Ovary (tissue), 9 donors: ENCODE measurements around the gene MIX23. TPM values are rescaled to one million over a fixed set of nuclear protein-coding genes. Genes with fewer than 3 reads are reported as not detected.
"Not testable (repeated sequence)": the region's sequence is repeated elsewhere in the genome, so short reads cannot be mapped to it uniquely, and the experiment has no call there.

ENCODE experiments used
- DNase-seq, 5 donors: peaks; one replicate each; pipeline ENCODE4 v3.0.0-alpha.2; 2019 to 2020
- H3K27ac ChIP-seq, 2 donors: fragments of 200-600 bp; one replicate each; pipeline versions ENCODE4 v1.5.1 to v1.8.0; 2019 to 2022
- H3K27me3 ChIP-seq: fragments of 200-600 bp; one replicate; pipeline ENCODE4 v1.8.0; 2022
- H3K36me3 ChIP-seq: fragments of 200-600 bp; sonication (generic); one replicate; pipeline ENCODE4 v1.5.1; 2019
- H3K4me1 ChIP-seq: one replicate; pipeline ENCODE4 v1.8.1; 2013; ENCODE audit warnings: mild to moderate bottlenecking, moderate library complexity; ENCODE audit not compliant: insufficient read depth
- H3K4me3 ChIP-seq: fragments of 200-600 bp; sonication (generic); one replicate; pipeline ENCODE4 v1.5.1; 2017
- H3K9me3 ChIP-seq, 2 donors: fragments of 200-600 bp in 1 of 2; sonication (generic) in 1 of 2; one replicate each; pipeline versions ENCODE4 v1.5.1 to v1.8.1; 2013 to 2019; ENCODE audit warnings: mild to moderate bottlenecking in 1 of 2, moderate library complexity in 1 of 2
- CTCF ChIP-seq, 3 donors: fragments of 450-650 bp in 2 of 3; fragments of 200-600 bp in 1 of 3; IDR thresholded peaks; one replicate each; pipeline versions ENCODE4 v1.5.1 to v1.8.0; 2016 to 2022; ENCODE audit warnings: antibody characterized with exemption in 3 of 3, mild to moderate bottlenecking in 1 of 3
- EP300 ChIP-seq: sonication (generic); formaldehyde crosslinking; IDR thresholded peaks from one replicate; pipeline ENCODE4 v1.6.1; 2017; ENCODE audit warnings: antibody characterized with exemption
- POLR2A ChIP-seq: fragments of 450-650 bp; IDR thresholded peaks from one replicate; pipeline ENCODE4 v1.6.1; 2017; ENCODE audit warnings: antibody characterized with exemption, mild to moderate bottlenecking, moderate library complexity
- WGBS, 3 donors: extraction: QIAGEN DNeasy Blood & Tissue Kit in 1 of 3; methylation state at CpG; one replicate each; pipeline versions ENCODE4 v1.1.5 to v1.1.7; 2013 to 2017; 5-methylcytosine and 5-hydroxymethylcytosine counted together
- intact Hi-C, 4 donors: fragments of 100-400 bp; cut with DNase I; formaldehyde crosslinking; loops; one replicate each; pipeline versions ENCODE4 v1.11.0 to v1.15.1; 2022 to 2023
- polyA plus RNA-seq, 2 donors: library from polyadenylated mRNA; stranded (reverse); fragments of 200-250 nt in 1 of 2; fragments of 350-450 nt in 1 of 2; fragmentation: Illumina TruSeq in 1 of 2; extraction: RNeasy Lipid Tissue Mini Kit (QIAGEN cat#74804) in 1 of 2; gene quantifications; one replicate each; pipeline ENCODE4 v1.2.3, GENCODE V29; 2013 to 2014
- total RNA-seq, 7 donors: library from RNA; depleted of rRNA in 2 of 7; stranded (reverse); fragments of >200 nt in 2 of 7; fragmentation: NEBNext Ultra II Directional in 3 of 7; extraction: Animal tissue kit (Norgen Biotek cat#: 25700) in 3 of 7; gene quantifications; one replicate each; pipeline versions ENCODE4 v1.1.0 to v1.2.4, GENCODE V29; 2016 to 2023
- donor health status: DM: no; HTN: no; CAD: no; lungs with moderate emphysema.
- donor health status: DM: no; HTN: no; CAD: no.
- donor health status: Bipolar disorder and iron deficiency.
- donor health status: DM: yes; HTN: yes; CAD: no.
- donor health status: DM: no; HTN: no; CAD: no.
- donor health status: DM: yes; HTN: yes; CAD: no.

MIX23 gene
- total and polyA plus RNA-seq, 9 donors: 8.0 to 30.7 (median 16.7) TPM

GRCh38 chr3:122383771-122384697, 1.0 kb upstream of the MIX23 start, which contains the start of gene FAM162A:
TSS of gene FAM162A (plus strand) at chr3:122384182. CDS start at chr3:122384266, 84 bp downstream.
- Histone ChIP-seq H3K27ac (peak within 1 kb of the TSS; percentile 83 to 86), H3K36me3 (no peaks in the 10 kb centered on the region), H3K4me3 (peak within 1 kb of the TSS; percentile 75), H3K27me3 (no peaks in the 10 kb centered on the region), H3K4me1 (no peaks in the 10 kb centered on the region), H3K9me3 (no peaks in the 10 kb centered on the region)
- TF ChIP-seq CTCF (IDR thresholded peaks at IDR 0.05) (peak in 2 of 3 donors; percentile 62 to 63), POLR2A (peak; percentile 82), EP300 (no peak)
- WGBS, 3 donors: 0 to 1% (median 0%) methylated on average over 50 to 52 of the region's 52 CpGs
- peak; percentile 87 to 92 (median 90) for DNase-seq
- intact Hi-C loops: loop anchor here in 2 of 4 donors (5.0 to 10.0 kb wide), 3 partner anchors 411 to 839 kb away; partner anchors contain the start of genes HSPBAP1 (in 1 of the 2), POLQ (in 1 of the 2) and SLC49A4 (in 1 of the 2)

- no peak overlapping the region for H3K27ac ChIP-seq
- intact Hi-C loops: no loop called here
- H3K9me3 ChIP-seq: no peaks in the 10 kb centered on the region
- 70 to 82% (median 77%) methylated on average over 4 of the region's 4 CpGs for WGBS, 3 donors
- no peaks in the 10 kb centered on the region for H3K4me1 ChIP-seq
- DNase-seq: no peak
- H3K4me3 ChIP-seq: no peak overlapping the region
- TF ChIP-seq EP300 (no peak), CTCF (IDR thresholded peaks at IDR 0.05) (no peak), POLR2A (no peak)
- no peaks in the 10 kb centered on the region for H3K36me3 ChIP-seq
- H3K27me3 ChIP-seq: no peaks in the 10 kb centered on the region
These were observed 5.1 kb downstream of the MIX23 start for GRCh38 chr3:122377975-122378374.

- H3K4me3 ChIP-seq: no peak overlapping the region
- H3K4me1 ChIP-seq: no peaks in the 10 kb centered on the region
- no peaks in the 10 kb centered on the region for H3K27me3 ChIP-seq
- no peaks in the 10 kb centered on the region for H3K9me3 ChIP-seq
- DNase-seq: no peak
- H3K36me3 ChIP-seq: no peaks in the 10 kb centered on the region
- TF ChIP-seq CTCF (IDR thresholded peaks at IDR 0.05) (no peak), EP300 (no peak), POLR2A (no peak)
- WGBS, 3 donors: 90 to 100% (median 98%) methylated on average over 1 of the region's 1 CpG
- H3K27ac ChIP-seq: no peak overlapping the region
- intact Hi-C loops: no loop called here
These were observed 9.0 kb downstream of the MIX23 start for GRCh38 chr3:122374034-122374433.

- TF ChIP-seq EP300 (no peak), POLR2A (no peak), CTCF (IDR thresholded peaks at IDR 0.05) (no peak)
- Histone ChIP-seq H3K27me3 (no peaks in the 10 kb centered on the region), H3K9me3 (no peaks in the 10 kb centered on the region), H3K27ac (no peak overlapping the region), H3K4me3 (no peak overlapping the region), H3K4me1 (no peaks in the 10 kb centered on the region), H3K36me3 (no peaks in the 10 kb centered on the region)
- no peak for DNase-seq
- intact Hi-C loops: no loop called here
- 92 to 98% (median 94%) methylated on average over 5 of the region's 5 CpGs for WGBS, 3 donors
These were observed 16.7 kb downstream of the MIX23 start for GRCh38 chr3:122366379-122366749.

- DNase-seq, H3K4me1 ChIP-seq, H3K9me3 ChIP-seq, H3K4me3 ChIP-seq, intact Hi-C loops, H3K27me3 ChIP-seq, H3K27ac ChIP-seq, H3K36me3 ChIP-seq: not testable (repeated sequence)
- WGBS, 3 donors: 95 to 97% (median 96%) methylated on average over 10 of the region's 10 CpGs
These were observed 17.3 kb downstream of the MIX23 start for GRCh38 chr3:122365582-122366378.
